PFSK-1 (cell line): ENCODE measurements around the gene INSIG1.

Experiments used
- POLR2AphosphoS5 ChIP-seq: IDR thresholded peaks from 2 replicates; pipeline ENCODE4 v1.6.1; 2012; ENCODE audit warnings: low read depth, mild to moderate bottlenecking, control low read depth, low read length, moderate library complexity
- REST ChIP-seq, 2 experiments: IDR thresholded peaks; 2 replicates each; pipeline versions ENCODE4 v1.6.1 to v1.8.0; 2011 to 2012; ENCODE audit warnings: low read depth in 2 of 2, low read length in 2 of 2, control low read depth in 1 of 2, inconsistent platforms in 1 of 2, mild to moderate bottlenecking in 1 of 2, moderate library complexity in 1 of 2; ENCODE audit not compliant: insufficient read depth in 1 of 2
- SIN3A ChIP-seq: IDR thresholded peaks from 2 replicates; pipeline ENCODE4 v1.6.1; 2012; ENCODE audit warnings: mild to moderate bottlenecking, low read length, moderate library complexity, borderline replicate concordance; ENCODE audit not compliant: insufficient read depth

GRCh38 chr7:155265144-155265543 lies 32.5 kb upstream of the INSIG1 start:
- TF ChIP-seq POLR2AphosphoS5 (no peak), SIN3A (no peak), REST (IDR thresholded peaks at IDR 0.05; ENCODE audit: insufficient read depth in 1 of 2, low read depth in 2 of 2, low read length in 2 of 2) (no peak)
